Dermis microvascular lymphatic vessel endothelial cell (primary cell): ENCODE data around the gene MATN3. TPM values are rescaled to one million over a fixed set of nuclear protein-coding genes. Genes with fewer than 3 reads are reported as not detected.
"Not testable (repeated sequence)": the region's sequence is repeated elsewhere in the genome, so short reads cannot be mapped to it uniquely, and the experiment has no call there.

Source experiments
- DNase-seq, 2 donors: peaks; one replicate each; pipeline versions ENCODE4 v3.0.0 to v3.0.0-alpha.2; 2010; ENCODE audit warnings: low read depth in 2 of 2
- total RNA-seq: library from RNA; depleted of rRNA; stranded (reverse); fragments of >200 nt; gene quantifications from 2 replicates; pipeline ENCODE4 v1.2.1, GENCODE V29; 2014

Gene MATN3
- total RNA-seq: 1.0 and 1.4 TPM in 2 replicates

DNA sequence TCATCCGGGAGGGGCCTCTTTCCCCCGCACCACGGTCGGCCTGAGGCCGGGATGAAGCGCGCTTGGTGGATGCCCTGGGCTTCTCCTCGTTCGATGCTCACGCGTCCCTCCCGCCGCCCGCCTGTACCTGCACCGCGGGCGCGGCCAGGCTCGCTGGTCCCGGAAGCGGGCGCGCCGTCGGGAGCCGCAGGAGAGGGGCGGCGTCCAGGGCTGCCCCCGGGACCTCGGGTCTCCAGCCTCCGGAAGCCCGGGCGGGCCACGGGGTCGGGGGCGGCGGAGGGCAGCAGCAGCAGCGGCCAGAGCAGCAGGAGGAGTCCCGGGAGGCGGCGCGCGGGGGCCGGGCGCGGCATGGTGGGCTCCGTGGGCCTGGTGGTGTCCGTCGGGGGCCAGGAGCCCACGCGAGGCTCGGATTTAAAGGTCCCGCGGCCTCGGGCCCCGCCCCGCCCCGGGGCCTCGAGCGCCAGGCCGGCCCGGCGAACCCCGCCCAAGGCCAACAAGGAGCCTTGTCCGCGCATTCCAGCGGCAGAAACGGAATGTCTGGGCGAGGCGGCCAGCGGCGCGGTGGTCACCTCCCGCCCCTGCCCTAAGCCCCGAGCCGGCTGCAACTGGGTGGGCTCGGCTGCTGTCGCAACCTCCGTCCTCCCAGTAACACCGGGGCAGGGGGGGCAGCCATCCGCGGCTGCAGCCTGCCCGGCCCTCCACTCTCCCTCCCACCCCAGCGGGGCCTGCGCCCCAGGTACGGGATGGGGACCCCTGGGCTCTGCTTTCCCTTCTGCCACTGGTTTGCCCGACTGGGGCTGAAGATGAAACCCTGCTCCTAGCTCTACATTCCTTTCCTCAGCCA, at the start of gene MATN3:
Gene MATN3 (minus strand): TSS at position 387 of the 844 bp plus-strand sequence. CDS start 37 bp downstream, at position 350.
- no peak for DNase-seq

- DNase-seq: no peak
These were observed 49.5 kb upstream of the MATN3 start for GRCh38 chr2:20061940-20062339.

- DNase-seq: no peak
These were observed 49.0 kb upstream of the MATN3 start for GRCh38 chr2:20061476-20061875.

DNA sequence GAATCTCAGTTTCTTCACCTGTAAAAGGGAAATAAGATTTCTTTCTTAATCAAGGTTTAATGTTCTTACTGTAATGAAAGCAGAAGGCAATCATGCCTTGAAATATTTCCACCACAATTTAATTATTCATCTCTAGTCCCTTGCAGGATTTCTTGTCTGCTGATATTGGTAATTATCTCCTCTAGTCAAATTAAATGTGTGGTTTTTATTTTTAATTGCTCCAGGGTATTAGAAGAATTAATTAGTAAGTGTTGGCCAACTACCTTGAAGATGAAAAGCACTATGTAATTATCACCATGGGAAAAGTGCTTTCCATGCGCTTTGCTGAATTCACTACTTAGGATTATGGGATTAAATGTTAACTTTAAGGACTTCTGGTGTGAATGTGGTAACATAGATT, 47.6 kb upstream of the MATN3 start:
- no peak for DNase-seq

DNA sequence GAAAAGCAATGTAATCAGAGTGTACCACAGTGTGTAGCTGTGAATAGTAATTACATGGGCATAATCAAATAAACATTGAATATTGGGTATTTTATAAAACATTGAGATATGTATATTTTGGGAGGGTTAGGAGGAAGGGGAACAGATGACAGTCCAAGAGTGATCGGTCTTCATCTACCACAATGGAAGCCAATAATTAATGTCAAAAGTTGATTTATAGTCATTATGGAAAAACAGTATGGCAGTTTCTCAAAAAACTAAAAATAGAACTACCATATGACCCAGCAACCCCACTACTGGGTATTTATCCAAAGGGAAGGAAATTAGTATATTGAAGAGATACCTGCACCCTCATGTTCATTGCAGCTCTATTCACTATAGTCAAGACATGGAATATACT, 44.8 kb upstream of the MATN3 start:
- no peak for DNase-seq

DNA sequence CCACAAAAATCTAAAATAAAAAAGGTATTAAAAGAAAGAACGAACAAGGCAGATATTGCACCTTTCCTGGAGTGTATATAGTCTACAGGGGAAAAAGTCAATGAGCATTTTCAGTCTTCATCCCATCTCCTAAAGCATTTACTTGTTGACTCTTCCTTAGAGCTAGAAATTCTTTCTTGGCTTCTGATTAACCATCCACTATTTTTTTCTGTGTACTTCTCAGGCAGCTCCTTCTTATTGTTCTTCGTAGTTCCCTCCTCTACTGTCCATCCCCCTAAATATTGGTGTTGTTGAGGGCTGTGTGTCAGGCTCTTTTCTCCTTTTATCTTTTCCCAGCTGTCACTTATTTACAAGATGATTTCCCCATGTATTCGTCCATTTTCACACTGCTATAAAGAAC, 42.5 kb upstream of the MATN3 start:
- no peak for DNase-seq

- no peak for DNase-seq
These were observed 41.7 kb upstream of the MATN3 start for GRCh38 chr2:20054119-20054518.

DNA sequence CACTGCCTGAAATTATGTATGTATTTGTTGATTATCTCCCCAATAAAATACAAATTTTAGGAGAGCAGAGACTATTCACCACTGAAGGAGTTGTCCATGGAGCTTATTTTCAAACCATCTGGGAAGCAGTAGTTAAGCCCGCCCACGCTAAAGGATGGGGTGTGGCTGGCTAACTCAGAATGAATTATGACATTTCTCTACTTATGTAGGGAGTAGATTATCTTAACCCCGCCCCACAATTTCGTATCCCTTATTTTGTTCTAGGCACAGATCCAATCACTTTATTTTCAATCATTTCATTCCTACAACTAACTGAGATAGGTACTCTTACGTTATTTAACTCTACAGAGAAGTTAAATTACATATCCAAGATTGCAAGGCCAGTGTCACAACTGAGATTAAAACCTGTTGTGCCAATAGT, 40.4 kb upstream of the MATN3 start:
- DNase-seq: peak in 1 of 2 donors; percentile 67

DNA sequence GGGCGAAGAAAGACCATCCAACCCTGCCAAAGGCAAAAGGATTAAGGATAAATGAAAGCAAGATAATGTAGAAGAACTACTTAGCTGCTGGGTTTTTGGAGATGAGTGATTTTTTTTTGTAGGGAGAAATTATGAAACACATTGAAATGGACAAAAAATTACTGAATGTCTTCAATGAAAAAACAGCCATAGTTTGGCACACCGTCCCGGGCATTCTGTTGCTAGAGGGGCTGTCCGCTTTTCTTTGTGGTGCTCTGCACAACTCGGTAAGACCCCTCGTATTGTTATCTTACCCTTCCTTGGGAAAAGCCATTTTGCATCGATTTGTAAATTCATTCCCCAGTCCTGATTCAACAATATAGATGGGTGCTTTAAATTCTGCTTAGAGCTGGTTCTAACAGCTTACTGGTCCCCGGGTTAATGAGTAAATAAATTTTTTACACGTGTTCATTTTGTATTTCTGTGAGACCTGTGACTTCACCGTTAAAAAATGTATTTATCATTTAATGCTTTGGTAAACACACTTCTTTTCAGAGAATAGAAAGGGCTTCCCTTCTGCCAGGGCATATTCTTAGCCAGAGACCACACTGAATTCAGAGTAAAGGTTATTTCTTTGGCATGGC, 39.9 kb upstream of the MATN3 start:
- peak in 1 of 2 donors; percentile 32 for DNase-seq

DNA sequence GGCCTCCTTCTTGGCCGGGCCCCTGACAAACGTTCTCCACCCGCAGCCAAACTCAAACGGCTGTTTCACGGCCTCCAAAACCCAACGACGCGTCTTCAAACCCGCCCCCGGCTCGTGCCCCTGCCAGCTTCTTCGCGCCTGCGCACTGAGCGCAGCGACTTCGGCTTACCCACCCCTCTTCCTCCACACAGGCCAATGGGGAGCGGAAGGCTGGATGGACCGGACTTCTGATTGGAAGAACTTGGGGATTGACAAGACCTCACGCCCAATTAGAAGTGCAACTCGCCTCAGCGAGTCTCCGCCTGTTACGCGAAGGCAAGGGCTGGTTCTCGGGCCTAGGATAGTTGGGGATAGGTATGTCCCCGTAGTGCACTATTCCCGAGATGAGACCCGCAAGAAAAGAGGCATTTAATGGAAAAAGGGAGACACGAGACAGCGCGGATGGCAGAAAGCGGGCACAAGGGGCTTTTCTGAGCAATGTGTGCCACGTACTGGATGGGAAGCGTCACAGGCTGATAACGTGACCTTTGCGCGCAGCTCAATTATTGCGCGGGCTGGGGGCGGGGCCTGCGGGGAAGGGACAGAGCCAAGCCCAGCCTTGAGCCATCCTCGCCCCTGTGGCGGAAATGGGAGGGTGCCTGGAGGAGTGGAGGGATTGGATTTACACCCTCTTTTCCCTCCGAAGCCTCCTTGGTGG, 39.2 kb upstream of the MATN3 start, which contains the start of gene LAPTM4A:
Gene LAPTM4A (minus strand): TSS at position 97 of the 697 bp plus-strand sequence. CDS start 108 bp downstream, outside the sequence.
- DNase-seq: peak; percentile 100

- DNase-seq: peak in 1 of 2 donors; percentile 76
These were observed 38.4 kb upstream of the MATN3 start for GRCh38 chr2:20050646-20051531.

DNA sequence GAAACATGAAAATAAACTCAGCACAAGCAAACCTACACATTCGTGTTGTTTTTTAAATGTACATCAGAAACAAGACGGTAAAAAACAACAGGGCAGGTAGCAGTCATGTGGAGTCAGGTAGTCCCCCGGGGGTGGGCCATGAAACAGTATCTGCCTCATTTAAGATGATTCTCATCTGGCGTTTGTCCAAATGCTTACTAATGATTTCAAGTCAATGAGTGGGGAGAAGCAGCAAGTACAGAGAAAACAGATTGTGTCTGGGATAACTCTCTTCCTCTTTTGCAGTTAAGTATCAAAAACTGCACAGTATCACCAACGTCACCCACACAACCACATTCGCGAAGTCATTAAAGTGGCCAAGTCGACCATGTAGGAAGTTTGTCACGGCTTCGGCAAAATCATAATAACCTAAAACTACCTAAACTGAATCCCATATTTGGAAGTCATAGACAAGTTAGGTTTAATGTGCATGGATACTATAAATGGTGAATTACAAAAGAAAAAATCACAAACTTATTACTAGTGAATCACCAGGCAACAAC, 37.7 kb upstream of the MATN3 start:
- peak in 1 of 2 donors; percentile 62 for DNase-seq

DNA sequence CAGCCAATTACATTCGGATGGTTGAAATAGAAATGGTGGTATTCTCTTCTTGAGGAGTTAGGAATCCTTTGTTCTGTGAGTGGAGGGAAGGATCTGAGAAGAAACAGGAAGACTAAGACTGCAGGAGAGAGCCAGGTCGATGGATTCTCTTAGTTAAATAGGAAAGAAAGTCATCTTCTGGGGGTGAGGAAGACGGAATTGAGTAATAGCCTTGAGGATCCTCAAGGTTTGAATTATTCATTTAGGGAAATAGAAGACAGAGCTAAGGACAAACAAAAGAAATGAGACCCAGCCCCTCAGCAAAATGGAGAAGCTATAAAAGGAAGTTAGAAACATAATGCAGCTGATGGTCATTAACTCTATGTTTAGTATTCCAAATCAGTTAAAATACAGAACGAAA, 37.2 kb upstream of the MATN3 start:
- DNase-seq: peak in 1 of 2 donors; percentile 18

GRCh38 chr2:20048488-20049448, 36.3 kb upstream of the MATN3 start:
- DNase-seq: no peak

GRCh38 chr2:20045712-20046292, 33.3 kb upstream of the MATN3 start:
- DNase-seq: not testable (repeated sequence)

GRCh38 chr2:20044778-20045177, 32.3 kb upstream of the MATN3 start:
- no peak for DNase-seq

- DNase-seq: no peak
These were observed 30.1 kb upstream of the MATN3 start for GRCh38 chr2:20042531-20042930.

DNA sequence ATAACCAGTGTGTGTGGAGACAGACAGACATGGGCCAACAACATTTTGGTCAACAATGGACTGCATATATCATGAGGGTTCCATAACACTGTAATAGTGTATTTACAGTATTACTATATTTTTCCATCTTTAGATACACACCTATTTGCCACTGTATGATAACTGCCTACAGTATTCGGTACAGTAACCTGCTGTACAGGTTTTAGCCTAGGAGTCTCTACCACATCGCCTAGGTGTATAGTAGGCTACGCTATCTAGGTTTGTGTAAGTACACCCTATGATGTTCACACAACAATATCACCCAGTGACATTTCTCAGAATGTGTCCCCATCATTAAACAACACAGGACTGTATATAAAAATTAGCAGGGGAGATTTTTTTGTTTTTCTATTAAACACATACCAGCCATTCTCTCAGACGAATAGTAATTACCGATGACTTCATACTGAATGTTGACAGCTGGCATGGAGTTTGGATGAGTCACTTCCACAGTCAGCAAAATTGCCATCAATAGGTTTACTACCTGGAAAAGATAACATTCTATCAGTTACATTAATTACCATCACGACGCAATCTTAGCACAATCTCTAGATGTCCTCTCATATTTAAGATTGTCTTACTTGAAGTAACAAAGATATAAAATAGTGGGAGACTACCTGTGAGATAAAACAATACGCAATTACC, 28.2 kb upstream of the MATN3 start:
- peak; percentile 58 to 86 for DNase-seq

DNA sequence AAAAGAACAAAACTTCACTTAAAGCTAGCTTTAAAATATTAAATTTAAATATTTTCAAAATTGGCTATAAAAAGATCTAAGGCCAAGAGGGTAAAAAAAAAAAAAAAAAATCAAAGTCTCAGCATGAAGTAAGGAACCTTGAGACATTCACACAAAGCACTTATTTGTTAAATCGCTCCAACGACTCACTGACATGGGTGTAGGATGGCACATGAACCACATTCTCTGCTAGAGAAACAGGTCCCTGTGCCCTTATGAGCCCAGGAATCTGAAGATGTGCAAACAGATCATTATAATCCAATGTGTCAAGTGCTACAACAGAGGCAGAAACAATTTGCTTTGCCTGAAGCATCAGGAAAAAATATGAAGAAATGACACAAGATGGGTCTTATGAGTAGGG, 25.2 kb upstream of the MATN3 start:
- no peak for DNase-seq
